ENCODE measurements around the gene RAB40B.

Gene RAB40B

GRCh38 chr17:82740906-82741759 is 42.6 kb upstream of the RAB40B start:
- TF ChIP-seq CTCF (IDR thresholded peaks at IDR 0.05; ENCODE audit: poor library complexity, severe bottlenecking) = no peak

GRCh38 chr17:82737967-82738877 is 39.7 kb upstream of the RAB40B start:
- H3K9me3 ChIP-seq (ENCODE audit: severe bottlenecking) = peaks cover 10% of the 10 kb centered on the region

More at GRCh38 chr17:82740906-82741759, 42.6 kb upstream of the RAB40B start:
- no peak overlapping the region for H3K27ac ChIP-seq (ENCODE audit: poor library complexity, severe bottlenecking)
- peak; percentile 65; the same call in 2 of the 3 replicates for ATAC-seq (ENCODE audit: low read depth)
- no peak overlapping the region for H3K4me3 ChIP-seq (ENCODE audit: severe bottlenecking)
- no peaks in the 10 kb centered on the region for H3K4me1 ChIP-seq (ENCODE audit: insufficient read depth, poor library complexity, severe bottlenecking)
- no peak for DNase-seq (ENCODE audit: low spot score)
- H3K9me3 ChIP-seq (ENCODE audit: severe bottlenecking) = peaks cover 4% of the 10 kb centered on the region
- H3K36me3 ChIP-seq (ENCODE audit: low read depth) = peaks cover 36% of the 10 kb centered on the region
- H3K27me3 ChIP-seq (ENCODE audit: insufficient read depth, poor library complexity, severe bottlenecking) = no peaks in the 10 kb centered on the region

GRCh38 chr17:82736511-82737185 is 38.1 kb upstream of the RAB40B start:
- peaks cover 16% of the 10 kb centered on the region for H3K9me3 ChIP-seq (ENCODE audit: severe bottlenecking)
- DNase-seq (ENCODE audit: low spot score) (no peak), ATAC-seq (ENCODE audit: low read depth) (no peak)
- H3K27me3 ChIP-seq (ENCODE audit: insufficient read depth, poor library complexity, severe bottlenecking) = no peaks in the 10 kb centered on the region
- no peak for TF ChIP-seq CTCF (IDR thresholded peaks at IDR 0.05; ENCODE audit: poor library complexity, severe bottlenecking)
- H3K27ac ChIP-seq (ENCODE audit: poor library complexity, severe bottlenecking) = no peak overlapping the region
- no peaks in the 10 kb centered on the region for H3K4me1 ChIP-seq (ENCODE audit: insufficient read depth, poor library complexity, severe bottlenecking)
- peaks cover 36% of the 10 kb centered on the region for H3K36me3 ChIP-seq (ENCODE audit: low read depth)
- H3K4me3 ChIP-seq (ENCODE audit: severe bottlenecking) = no peak overlapping the region

More at GRCh38 chr17:82737967-82738877, 39.7 kb upstream of the RAB40B start:
- H3K4me3 ChIP-seq (ENCODE audit: severe bottlenecking) = no peak overlapping the region
- no peak overlapping the region for H3K27ac ChIP-seq (ENCODE audit: poor library complexity, severe bottlenecking)
- ATAC-seq (ENCODE audit: low read depth) (no peak), DNase-seq (ENCODE audit: low spot score) (no peak)
- H3K4me1 ChIP-seq (ENCODE audit: insufficient read depth, poor library complexity, severe bottlenecking) = no peaks in the 10 kb centered on the region
- H3K36me3 ChIP-seq (ENCODE audit: low read depth) = peaks cover 42% of the 10 kb centered on the region
- no peak for TF ChIP-seq CTCF (IDR thresholded peaks at IDR 0.05; ENCODE audit: poor library complexity, severe bottlenecking)
- no peaks in the 10 kb centered on the region for H3K27me3 ChIP-seq (ENCODE audit: insufficient read depth, poor library complexity, severe bottlenecking)

DNA sequence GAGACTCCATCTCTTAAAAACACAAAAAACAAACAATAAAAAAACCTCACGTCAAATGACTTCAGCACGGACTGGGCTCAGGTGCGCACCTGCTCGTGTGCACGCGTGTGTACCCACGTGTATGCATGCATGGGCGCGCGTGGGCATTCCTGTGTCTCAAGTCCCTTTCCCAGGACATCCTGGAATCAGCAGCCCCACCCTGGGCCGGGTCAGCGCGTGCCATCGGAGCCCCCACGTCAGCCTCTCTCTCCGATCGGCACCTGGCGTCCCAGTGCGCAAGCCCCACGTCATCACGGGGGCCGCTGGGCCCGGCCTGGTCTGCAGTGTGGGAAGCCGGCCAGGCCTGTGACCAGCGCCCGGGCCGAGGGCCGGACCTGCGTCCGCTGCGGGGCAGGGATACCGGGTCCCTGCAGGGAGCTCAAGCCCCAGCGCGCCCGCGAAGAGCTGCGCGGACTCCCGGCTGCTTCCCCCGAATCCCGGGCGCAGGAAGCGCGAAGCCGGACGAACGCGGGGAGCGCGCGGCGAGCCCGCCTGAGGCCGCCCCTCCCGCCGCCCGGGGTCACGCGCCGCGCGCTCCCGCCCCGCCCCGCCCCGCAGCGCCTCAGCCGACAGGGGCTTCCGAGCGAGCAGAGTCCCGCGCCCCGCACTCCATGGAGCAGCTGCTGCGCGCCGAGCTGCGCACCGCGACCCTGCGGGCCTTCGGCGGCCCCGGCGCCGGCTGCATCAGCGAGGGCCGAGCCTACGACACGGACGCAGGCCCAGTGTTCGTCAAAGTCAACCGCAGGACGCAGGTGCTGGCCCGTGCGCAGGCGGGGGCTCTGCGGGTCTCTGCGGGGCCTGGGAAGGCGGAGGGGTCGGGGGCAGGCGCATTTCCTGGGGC is 36.7 kb upstream of the RAB40B start, which contains the start of gene FN3K:
FN3K (plus strand) TSS at position 629 of the 880 bp plus-strand sequence; CDS start at position 651, 22 bp downstream.
- TF ChIP-seq CTCF (IDR thresholded peaks at IDR 0.05; ENCODE audit: poor library complexity, severe bottlenecking) = no peak
- H3K4me3 ChIP-seq (ENCODE audit: severe bottlenecking) = peak within 1 kb of the TSS; percentile 56
- peaks cover 22% of the 10 kb centered on the region for H3K36me3 ChIP-seq (ENCODE audit: low read depth)
- peaks cover 12% of the 10 kb centered on the region for H3K9me3 ChIP-seq (ENCODE audit: severe bottlenecking)
- H3K4me1 ChIP-seq (ENCODE audit: insufficient read depth, poor library complexity, severe bottlenecking) = no peaks in the 10 kb centered on the region
- H3K27me3 ChIP-seq (ENCODE audit: insufficient read depth, poor library complexity, severe bottlenecking) = no peaks in the 10 kb centered on the region
- DNase-seq (ENCODE audit: low spot score) (no peak), ATAC-seq (ENCODE audit: low read depth) (peak; percentile 71)
- H3K27ac ChIP-seq (ENCODE audit: poor library complexity, severe bottlenecking) = no peak within 1 kb of the TSS

Data from RWPE2 (cell line).